GM12865 (cell line): Measurements from ENCODE around the gene FFAR3.
"Not testable (repeated sequence)": the region's sequence is repeated elsewhere in the genome, so short reads cannot be mapped to it uniquely, and the experiment has no call there.

Experiments used
- DNase-seq: peaks from one replicate; pipeline ENCODE4 v3.0.0; 2010; ENCODE audit warnings: low read depth
- H3K4me3 ChIP-seq: 2 replicates; pipeline ENCODE4 v1.5.1; 2011; ENCODE audit warnings: mild to moderate bottlenecking, low read depth, low read length, control low read depth
- TF ChIP-seq, protein P1 (sequence below): IDR thresholded peaks from 2 replicates; pipeline ENCODE4 v1.5.1; 2011; ENCODE audit warnings: low read length, control low read depth, low read depth, inconsistent platforms; ENCODE audit not compliant: insufficient read depth; ENCODE audit errors: missing control alignments

FFAR3 gene

DNA sequence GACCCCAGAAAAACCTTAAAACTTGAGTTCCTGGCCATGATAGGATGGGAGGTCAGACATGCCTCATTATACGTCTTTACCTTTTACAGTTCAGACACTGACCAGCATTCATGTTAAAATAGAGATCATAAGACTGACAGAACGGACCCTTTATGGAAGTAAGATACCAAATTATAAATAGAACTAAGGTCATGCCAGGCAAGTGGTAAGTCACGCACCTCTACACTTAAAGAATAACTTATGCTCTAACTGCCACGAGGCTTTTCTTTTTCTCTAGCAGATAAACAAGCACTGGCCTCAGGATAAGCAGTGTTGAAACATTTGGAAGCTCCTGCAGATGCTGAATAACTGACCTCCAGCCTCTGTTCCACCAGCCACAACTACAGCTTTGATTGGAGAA, 41.0 kb downstream of the FFAR3 start:
- TF ChIP-seq, protein P1, sequence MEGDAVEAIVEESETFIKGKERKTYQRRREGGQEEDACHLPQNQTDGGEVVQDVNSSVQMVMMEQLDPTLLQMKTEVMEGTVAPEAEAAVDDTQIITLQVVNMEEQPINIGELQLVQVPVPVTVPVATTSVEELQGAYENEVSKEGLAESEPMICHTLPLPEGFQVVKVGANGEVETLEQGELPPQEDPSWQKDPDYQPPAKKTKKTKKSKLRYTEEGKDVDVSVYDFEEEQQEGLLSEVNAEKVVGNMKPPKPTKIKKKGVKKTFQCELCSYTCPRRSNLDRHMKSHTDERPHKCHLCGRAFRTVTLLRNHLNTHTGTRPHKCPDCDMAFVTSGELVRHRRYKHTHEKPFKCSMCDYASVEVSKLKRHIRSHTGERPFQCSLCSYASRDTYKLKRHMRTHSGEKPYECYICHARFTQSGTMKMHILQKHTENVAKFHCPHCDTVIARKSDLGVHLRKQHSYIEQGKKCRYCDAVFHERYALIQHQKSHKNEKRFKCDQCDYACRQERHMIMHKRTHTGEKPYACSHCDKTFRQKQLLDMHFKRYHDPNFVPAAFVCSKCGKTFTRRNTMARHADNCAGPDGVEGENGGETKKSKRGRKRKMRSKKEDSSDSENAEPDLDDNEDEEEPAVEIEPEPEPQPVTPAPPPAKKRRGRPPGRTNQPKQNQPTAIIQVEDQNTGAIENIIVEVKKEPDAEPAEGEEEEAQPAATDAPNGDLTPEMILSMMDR, result no peak
- no peak for DNase-seq
- no peak overlapping the region for H3K4me3 ChIP-seq

DNA sequence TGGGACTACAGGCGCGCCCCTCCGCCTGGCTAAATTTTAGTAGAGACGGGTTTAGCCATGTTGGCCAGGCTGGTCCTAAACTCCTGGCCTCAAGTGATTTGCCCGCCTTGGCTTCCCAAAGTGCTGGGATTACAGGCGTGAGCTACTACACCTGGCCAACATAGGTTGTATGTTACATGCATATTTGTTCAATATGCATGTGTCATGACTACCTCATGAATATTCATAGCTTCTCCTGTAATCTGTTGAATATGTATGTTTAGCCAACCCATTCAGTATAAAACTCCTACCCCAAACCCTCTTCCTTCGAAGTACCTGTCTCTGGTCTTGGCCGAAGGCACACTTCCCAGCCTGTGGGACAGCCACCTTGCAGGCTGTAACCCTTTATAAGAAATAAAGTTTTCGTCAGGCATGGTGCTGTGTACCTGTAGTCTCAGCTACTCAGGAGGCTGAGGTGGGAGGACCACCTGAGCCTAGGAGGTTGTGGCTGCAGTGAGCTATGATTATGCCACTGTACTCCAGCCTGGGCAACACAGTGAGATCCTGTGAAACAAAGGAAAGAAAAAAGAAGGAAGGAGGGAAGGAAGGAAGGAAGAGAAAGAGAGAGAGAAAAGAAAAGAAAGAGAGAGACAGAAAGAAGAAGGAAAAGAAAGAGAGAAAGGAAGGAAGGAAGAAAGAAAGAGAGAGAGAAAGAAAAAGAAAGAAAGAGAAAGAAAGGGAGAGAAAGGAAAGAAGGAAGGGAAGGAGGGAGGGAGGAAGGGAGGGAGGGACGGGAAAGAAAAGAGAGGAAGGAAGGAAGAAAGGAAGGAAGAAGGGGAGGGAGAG, 41.9 kb downstream of the FFAR3 start:
- TF ChIP-seq, protein P1, result no peak
- no peak for DNase-seq
- no peak overlapping the region for H3K4me3 ChIP-seq

DNA sequence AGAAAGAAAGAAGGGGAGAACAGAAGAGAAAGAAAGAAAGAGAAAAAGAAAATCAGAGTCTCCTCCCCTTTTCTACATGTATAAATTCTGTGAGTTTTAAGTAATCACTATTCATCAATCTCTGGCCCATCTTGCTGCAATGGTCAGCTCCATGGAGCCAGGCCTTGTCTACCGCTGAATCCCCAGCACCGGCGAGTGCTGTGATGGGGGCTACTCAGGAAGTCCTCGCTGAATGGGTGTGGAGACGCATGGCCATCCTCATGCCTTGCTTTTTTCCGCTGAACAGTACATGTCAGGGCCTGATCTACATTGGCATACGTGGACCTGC, 42.5 kb downstream of the FFAR3 start:
- TF ChIP-seq, protein P1, result no peak
- no peak for DNase-seq

DNA sequence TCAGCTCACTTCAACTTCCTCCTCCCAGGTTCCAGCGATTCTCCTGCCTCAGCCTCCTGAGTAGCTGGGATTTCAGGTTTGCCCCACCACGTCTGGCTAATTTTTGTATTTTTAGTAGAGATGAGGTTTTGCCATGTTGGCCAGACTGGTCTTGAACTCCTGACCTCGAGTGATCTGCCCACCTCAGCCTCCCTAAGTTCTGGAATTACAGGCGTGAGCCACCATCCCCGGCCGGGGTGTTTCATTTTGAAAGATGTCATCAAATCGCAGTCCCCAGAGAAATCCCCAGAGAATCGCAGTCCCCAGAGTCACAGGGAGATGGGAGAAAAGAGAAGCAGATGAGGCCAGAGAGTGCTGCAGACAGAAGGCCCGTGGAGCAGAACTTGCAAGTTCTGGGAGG, 43.2 kb downstream of the FFAR3 start:
- peak; percentile 86 for DNase-seq
- H3K4me3 ChIP-seq, result not testable (repeated sequence)

More for the DNA sequence above, 42.5 kb downstream of the FFAR3 start:
- no peak overlapping the region for H3K4me3 ChIP-seq

DNA sequence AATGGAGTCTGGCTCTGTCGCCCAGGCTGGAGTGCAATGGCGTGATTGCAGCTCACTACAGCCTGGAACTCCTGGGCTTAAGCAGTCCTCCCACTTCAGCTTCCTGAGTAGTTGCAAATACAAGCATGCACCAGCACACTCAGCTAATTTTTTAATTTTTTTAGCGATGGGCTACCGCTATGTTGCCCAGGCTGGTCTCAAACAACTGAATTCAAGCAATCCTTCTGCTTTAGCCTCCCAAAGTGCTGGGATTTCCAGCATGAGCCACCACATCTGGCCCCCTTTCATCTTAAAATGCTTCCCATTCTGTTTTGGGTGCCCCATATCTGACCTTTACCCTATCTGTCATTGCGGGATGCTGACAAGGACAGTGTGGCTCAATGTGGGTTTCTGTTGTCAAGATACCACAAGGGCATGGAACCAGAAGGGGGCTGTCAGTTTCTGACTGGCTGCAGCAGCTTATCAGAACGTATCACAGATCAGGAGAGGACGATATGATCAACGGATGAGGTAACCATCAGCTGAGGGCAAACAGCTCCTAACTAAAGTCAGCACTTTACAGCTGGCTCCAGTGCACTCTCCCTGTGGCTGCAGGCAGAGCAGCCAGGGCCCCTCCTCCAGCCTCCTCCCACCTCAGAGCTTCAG, 45.0 kb downstream of the FFAR3 start:
- no peak overlapping the region for H3K4me3 ChIP-seq
- TF ChIP-seq, protein P1, result no peak
- DNase-seq, result peak; percentile 76

DNA sequence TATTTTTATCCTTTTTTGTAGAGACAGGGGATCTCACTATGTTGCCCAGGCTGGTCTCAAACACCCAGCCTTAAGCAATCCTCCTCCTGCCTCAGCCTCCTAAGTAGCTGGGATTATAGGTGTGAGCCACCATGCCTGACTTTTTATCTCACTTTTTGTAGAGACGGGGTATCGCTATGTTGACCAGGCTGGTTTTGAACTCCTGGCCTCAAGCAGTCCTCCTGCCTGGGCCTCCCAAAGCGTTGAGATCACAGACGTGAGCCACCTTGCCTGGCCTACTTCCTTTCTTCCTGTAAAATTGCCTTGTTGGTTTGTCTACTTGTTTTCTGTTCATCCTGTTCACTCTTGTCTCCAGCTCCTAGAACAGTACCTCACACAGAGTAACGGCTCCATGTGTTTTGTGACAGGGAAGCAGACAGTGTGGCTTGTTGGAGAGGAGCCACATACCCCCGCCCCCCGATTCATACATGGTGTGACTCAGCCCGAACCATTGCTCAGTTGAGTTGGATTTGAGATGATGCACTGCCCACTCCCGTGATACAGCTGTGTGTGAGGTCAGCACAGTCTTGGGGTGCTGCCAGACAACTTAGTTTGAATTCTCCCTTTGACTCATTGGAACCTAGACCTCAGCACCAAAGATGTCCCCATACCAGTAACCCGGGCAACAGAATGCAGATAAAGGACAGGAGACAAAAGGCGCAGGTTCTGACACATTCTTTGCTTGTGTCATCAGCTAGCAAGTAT, 46.8 kb downstream of the FFAR3 start:
- no peak overlapping the region for H3K4me3 ChIP-seq
- TF ChIP-seq, protein P1, result no peak
- peak; percentile 96 for DNase-seq

DNA sequence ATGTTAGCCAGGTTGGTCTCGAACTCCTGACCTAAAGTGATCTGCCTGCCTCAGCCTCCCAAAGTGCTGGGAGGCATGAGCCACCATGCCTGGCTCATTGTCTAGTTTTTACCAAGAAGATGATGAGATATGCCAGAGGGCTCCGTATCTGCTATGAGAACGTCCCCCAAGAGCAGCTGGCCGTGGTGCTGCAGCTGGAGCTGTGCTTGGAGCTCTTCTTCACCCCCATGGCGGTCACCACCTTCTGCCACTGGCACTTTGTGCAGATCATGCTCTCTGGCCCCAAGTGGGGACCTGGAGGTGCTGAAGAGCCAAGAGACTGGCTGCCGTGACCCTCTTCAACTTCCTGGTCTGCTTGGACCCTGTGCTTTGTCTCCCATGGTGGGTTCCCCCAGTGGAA, 49.4 kb downstream of the FFAR3 start:
- DNase-seq, result no peak
- TF ChIP-seq, protein P1, result no peak
- H3K4me3 ChIP-seq, result no peak overlapping the region
